HG02852 (cell line): ENCODE data around the gene WT1.

ENCODE experiments used
- ATAC-seq: cut with Tn5 transposase; IDR thresholded peaks from one replicate; pipeline ENCODE4 v1.9.1; 2021; ENCODE audit warnings: mild to moderate bottlenecking, moderate library complexity; ENCODE audit not compliant: unreplicated experiment

The WT1 gene

DNA sequence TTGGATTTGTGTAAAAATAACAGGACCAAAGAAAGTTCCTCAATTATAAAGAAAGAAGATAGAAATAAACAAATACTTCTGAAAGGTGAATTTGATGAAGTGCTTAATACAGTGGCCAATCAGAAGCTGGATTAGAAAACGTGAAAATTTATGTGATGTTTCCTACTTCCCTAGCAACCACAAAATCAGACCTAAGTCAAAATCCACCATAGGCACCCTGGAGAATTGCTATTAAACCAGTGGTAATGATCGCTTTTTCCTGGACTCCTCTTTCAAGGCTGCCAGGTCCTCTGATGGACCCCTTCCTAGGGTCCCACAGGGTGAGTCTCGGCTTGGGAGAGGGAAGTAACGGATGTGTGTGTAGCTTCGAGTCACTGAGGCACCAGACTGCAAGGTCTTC, 9.6 kb downstream of the WT1 start:
- no peak for ATAC-seq

DNA sequence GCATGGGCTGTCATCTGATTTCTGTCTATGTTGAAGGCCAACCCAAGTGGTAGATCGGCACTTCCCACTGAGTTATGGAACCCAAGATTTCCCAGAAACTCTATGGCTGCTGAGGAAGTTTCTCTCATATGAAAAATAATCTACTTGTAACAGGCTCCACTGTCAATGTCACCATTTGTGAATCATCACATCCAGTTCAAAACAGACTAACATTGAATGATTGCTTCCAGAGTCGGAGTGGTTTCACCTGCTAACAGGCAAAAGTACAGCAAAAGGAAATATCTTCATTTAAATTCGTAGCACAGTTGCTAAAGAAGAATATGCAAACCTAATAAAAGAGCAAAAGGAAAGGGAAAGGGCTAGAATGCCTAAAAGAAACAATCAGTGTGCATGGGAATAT, 12.8 kb downstream of the WT1 start:
- ATAC-seq = no peak

DNA sequence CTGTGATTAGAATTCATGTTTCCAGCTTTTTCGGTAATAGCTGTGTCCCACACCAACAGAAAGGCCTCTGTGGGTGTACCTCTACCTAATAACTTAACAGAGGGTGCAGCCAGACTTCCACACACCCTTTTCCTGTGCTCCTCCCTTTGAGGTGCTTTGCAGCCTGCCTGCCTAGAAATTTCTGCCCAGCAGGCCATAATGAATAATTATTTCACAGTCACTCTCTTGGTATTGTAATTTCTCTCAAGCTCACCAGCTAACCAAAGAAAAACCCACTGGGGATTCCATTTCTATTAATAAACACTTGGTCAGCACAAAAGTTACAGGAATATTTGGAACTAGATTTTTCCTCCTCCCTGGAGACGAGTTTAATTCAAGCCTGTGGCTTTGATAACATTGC, 13.3 kb downstream of the WT1 start:
- no peak for ATAC-seq

DNA sequence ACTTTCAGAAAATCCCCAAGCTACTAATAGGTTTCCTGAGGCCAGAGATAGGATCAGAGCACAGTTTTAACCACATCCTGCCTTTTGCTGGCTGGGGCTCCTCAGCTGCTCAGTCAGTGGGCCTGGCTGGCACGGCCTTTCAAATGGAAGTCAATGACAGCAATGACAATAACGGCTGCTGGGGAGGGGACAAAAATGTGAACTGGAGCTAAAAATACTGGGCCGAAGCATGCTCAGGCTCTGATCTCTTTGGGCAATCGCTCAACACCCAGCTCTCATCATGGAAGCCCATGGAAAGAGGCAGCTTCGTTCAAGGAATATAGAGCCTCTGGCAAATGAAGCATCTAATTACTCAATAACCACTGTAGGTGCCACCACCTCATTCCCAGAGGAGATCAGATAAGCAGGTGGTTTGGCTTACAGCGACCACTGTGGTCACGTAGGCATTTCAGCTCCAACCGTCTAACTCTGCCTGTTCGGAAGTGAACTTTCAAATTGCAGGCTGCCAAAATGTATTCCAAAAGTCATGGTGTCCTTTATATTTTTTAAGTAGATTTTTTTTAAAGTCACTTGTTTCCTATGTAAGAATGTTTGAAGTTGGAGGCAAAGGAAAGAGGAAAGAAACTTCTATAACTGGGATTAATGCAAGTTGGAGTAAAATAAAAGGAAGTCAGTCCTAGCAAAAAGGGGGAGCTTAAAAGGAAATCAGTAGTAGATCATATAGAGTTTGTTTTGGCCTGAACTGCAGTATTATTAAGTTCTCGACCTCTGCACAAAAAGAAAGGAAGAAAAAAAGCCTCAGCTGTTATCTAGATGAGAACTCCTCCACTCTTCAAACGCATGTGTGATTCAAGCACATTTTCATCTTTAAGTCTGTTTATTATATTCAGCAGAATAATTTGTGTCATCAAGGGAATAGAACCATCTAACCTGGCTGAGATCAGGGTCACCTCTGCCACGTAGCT, 14.1 kb downstream of the WT1 start:
- ATAC-seq = peak; percentile 93

DNA sequence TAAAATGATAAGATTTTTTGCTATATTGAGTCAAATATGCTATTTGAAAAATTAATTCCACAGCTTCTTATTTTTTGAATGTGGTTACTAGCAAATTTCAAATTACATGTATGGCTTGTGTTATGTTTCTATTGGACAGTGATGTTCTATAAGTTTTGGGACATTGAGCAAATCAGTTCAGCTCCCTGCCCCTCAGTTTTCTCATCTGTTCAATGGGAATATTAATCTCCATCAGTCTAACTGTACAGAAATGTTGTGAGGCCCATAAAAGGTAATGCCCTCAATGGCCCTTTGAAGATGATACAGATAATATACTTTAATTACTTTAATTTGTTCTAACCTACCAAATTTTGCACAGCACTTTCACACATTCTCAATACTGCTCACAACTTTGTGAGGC, 15.2 kb downstream of the WT1 start:
- ATAC-seq = no peak

DNA sequence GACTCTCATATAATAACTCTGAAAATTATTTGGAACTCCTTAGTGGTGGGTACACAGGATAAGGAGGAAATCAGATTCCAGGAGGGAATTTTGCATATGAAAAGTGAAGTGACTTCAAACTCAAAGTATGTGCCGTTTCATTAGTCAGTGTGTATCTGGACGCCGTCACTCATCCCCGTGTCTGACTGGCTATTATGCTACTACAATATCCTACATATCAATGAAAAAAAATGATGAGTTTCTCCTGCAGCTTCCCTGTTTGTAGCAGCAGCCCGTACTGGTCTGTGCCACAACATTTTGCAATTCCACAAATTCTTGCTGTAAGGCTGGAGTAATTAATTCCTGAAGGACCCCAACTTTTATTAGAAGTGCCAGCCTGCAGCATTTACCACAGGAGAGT, 16.5 kb downstream of the WT1 start:
- no peak for ATAC-seq

DNA sequence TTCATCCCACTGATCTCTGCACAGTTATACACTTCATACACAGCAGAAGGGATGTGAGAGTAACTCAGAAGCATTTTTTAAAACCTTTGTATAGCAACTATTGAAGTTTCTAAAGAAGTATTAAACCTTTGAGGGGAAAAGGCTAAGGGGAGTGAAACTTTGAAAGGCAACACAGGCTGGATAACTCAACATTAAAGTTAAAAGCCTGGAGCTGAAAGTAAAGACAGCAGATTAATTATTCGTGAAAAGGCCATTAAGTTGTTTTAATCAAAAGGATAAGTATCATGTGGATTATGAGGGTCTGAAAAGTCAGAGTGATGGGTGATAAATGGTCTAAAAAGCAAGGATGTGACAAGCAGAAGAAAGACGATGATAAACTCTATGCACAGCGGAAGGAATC, 17.5 kb downstream of the WT1 start:
- no peak for ATAC-seq

DNA sequence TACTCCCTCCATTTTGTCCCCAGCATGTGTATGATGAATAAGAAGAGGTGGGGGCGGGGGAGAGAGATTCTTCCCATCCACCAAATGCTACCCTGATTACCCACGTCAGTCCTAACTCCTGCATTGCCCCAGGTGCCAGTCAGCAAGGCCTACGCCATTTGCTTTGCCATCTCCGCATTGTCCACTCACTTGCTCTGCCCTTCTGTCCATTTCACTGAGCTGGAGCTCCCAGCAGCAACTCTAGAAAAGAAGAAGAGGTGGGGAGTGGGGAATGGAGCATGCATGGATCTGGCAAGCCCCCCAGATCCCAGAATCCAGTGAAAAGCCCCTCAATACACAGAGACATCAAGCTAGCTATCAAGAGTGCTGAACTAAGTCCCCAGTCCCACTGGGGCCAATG, 19.0 kb downstream of the WT1 start:
- ATAC-seq = no peak

DNA sequence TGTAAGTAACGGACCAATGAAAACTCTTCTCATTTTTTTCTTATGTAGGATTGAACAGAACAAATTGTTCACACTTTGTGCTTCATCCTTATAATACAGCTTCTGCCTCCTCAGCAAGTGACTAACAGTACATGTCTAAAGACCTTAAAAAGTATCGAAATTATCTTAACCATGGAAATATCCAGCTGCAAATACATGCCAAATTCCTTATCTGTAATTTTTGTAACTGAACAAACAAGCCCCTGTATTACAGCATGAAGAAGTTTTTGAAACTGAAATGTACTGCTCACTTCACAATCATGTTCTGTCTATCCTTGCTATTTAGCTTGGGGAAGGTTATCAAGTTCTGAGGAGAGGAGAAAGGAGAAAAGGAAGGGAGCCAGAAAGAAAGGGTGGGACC, 20.4 kb downstream of the WT1 start:
- ATAC-seq = no peak

DNA sequence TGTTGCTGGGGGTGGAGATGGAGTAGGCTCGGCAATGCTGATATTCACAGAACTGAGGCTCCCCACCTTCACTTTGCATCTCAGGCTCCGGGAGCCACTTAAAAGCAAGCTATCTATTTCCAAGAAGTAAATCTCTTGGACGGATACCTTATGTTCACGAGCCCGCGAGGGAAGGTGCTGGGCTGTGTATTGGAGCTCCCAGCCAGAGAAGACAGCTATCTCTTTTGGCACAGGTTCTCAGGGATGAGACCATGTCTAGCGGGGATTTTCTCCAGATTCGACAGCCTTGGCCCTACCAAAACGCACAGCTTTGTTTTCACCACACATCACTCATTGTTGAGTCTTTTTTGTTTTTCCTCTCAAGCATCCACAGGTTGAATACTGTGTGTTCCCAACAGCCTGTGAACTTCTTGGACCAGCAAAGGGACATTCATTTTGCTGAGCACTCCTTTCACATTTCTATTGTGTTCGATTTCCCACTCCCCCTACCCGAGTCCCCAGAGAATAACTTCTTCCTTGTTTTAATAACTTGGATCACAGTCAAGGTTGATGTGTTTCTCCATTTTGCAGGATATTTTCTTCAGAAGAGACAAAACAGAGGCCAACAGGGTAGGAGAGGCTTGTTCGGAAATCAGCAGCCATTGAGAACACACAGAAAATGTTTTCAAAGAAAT, 23.3 kb downstream of the WT1 start:
- no peak for ATAC-seq

DNA sequence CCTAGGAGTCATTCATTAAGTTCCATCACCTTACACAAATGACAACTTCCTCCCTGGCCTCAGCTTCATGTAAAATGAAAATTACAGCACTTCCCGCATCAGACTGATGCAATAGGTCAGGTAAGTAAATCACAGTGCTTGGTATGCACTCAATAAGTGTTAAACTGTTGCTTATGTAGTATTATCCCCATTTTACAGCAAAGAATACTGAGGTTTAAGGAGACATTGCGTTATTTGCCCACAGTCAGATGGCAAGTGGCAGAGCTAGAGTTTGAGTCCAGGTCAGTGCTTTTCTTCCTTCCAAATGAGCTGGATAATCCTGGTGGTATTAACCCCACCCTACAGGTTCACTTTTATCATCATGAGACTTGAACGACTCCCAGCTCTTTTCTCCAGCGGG, 29.7 kb downstream of the WT1 start:
- no peak for ATAC-seq

DNA sequence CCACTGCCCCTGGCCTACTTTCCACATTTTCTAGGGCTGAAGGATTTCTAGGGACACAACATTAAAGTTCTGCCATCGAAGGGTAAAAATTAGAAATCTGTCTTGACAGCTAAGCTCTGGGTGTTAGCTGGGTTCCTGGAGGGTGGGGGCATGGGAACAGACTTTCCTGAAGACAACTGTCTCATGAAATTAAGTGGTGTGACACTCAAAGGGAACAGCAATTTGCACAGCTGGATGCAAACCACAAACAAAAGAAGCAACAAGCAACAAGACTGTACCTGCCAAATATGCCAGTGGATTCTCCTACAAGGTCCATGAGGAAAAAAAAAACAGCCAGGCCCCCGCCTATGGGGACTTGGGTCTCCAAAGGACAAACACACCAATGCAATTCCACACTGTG, 32.5 kb downstream of the WT1 start:
- ATAC-seq = no peak

DNA sequence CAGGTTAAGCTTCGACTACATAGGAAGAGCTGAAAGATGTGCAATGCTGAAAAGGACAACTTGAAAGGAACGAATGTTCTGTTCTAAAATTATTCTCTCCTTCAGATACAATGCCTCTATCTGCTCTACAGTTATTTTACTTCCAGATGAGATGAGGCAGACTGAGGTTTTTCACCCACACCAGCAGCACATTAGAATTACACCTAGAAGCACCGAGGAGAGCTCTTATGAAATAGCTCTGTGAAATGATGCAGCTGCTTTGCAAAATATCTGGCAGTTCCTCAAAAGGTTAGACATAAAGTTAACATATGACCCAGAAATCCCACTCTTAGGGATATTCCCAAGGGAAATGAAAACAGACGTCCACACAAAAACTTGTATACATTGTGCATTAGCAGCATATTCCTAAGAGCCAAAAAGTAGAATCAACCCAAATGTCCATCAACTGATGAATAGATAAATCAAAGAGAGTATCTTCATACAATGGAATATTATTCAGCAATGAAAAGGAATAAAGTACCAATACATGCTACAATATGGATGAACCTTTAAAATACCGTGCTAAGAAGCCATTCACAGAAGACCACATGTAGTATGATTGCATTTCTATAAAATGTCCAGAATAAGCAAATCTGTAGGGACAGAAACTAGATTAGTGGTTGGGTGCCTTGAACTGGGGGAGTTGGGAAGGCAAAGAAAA, 34.5 kb downstream of the WT1 start:
- no peak for ATAC-seq

DNA sequence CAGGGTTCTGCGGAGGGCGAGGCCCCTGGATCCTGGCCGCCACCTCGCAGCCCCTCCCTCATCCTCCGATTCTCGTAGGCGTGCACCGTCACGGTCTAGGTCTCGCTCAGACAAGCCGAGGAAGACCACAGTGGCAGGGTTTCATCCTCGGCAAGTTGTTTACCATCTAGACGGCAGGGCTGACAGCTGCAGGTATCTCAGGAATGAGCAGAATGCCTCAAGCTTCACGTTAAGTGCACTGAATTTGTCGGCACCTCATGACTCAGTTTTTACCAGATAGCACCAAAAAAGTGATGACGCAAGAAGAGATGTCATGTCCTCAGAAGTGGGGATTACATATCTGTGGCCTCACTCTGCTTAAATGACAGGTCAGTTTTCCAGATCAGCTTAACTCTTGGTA, 35.1 kb downstream of the WT1 start:
- no peak for ATAC-seq

DNA sequence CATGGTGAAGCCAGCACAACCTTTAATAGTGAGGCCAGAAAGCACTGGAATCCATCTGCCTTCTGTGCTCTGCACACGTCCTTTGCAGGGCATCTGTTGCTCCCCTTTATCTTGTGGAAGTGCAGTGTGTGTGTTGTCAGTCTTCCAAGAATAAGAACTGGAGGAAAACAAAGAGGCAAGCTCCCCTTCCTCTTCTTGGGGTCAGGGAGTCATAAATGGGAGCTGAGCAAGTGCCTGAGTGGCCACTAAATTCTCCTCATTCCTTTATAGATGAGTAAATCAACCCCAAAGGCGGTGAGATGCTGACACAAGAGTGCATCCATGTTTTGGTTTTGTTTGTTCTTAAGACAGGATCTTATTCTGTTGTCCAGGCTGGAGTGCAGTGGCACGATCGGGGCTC, 38.3 kb downstream of the WT1 start:
- no peak for ATAC-seq

DNA sequence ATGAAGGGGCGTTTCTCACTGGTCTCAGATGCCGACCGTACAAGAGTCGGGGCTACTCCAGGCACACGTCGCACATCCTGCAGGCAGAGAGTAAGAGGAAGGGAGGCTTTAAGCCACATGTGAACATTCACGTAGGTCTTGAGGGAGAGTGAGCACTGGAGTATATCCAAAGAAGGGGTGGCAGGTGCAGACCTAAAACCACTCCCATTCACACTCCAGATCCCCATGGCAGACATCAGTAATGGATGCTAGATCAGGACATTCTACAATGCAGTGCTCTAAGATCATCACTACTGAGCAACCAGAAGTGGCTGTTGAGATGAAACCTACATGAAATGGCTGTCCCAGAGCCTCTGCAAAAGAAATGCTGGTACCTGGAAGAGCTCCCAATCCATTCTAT, 39.0 kb downstream of the WT1 start:
- peak; percentile 71 for ATAC-seq

DNA sequence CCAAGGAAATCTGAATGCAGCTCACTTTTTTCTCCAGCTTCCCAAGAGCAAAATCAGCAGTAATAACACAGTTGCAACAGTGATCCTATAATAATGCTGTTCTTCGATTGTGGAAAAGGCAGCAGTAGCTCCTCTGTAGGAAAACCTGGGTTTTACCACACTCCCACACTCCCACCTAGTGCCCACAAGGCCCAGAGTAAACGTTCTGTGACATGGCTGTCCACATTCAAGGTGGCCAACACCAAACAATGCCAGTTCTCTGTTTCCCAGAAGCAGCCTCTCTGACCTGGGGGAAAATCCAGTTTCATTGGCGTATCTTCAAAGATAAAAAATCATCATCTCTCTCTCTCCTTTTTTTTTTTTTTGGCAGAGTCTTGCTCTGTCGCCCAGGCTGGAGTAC, 40.2 kb downstream of the WT1 start:
- ATAC-seq = no peak

DNA sequence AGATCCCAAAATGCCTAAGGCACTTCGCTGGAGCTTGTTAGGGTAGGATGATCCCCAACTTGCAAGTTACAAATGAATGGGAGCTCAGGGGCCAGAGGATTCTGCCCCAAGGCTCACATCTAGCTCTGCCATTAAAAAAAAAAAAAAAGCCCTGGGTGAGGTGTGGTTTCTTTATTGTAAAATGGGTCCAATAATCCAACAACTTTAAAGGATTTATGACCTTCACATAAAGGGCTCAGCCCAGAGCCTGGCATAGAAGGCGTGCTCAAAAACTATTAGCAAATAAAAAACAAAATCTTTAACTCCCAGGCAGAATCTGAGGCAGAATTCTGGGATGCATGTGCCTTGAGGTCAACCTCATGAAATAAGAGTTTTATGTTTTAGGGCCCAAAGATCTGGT, 42.5 kb downstream of the WT1 start:
- ATAC-seq = no peak

DNA sequence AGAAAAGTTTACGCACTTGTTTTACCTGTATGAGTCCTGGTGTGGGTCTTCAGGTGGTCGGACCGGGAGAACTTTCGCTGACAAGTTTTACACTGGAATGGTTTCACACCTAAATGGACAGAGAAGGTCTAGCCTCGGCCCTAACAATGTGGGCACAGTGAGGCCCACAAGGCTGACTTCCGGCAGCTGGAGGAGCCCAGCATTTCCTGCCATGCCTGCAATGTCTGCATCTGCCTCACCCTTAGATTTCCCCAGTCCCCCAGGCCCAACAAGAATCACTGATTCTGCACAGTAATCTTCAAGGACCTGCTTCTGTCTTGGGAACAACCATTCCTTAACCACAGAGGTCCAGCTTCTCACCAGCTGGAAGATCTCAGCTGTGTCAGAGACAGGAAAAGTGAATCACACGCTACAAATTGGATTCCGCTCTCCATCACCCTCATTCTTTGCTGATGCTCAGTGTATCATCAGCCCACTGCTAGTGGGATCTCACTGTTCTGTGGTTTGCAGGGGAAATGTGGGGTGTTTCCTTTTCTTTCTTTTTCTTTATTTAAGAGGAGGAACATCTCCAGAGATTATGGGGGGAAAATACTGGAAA, 43.3 kb downstream of the WT1 start:
- no peak for ATAC-seq

DNA sequence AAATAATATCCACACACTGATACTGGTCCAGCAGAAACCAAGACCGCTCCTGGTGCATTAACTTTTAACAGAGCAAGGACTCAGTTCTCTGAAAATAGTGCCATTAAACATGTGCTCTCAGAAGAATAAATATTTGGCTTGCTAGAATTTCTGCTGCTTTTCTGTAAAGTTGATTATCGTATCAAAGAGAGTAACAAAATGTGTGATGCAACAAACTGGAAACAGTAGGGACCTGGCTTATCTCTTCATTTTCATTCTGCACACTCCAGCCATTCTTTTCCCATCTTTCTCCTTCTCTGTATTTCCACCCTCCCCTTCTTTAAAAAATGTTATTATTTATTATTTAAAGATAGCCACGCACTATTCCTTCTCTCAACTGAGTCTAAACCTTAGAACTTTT, 43.9 kb downstream of the WT1 start:
- ATAC-seq = no peak

DNA sequence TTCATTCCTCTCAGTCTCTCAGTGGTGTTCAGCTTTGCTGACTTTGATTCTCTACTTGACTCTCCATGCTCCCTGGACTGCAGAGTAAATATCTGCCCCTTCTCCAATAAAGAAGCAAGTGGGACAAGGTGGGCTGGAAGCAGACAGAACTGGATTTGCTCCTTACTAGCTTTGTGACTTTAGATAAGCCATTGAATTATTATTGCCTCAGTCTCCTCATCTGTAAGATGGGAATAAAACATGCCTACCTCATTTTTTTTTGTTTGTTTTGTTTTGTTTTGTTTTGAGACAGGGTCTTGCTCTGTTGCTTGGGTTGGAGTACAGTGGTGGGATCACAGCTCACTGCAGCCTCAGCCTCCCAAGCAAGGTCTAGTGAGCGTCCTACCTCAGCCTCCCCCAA, 44.6 kb downstream of the WT1 start:
- no peak for ATAC-seq
